Activated CD4-positive, alpha-beta T cell treated with anti-CD3 and anti-CD28 coated beads, Interleukin-2, amount 10 ng/mL, durations not matched to agents 24 days and 14 days (primary cell): ENCODE measurements around the gene PAFAH1B1. TPM values are rescaled to one million over a fixed set of nuclear protein-coding genes. Genes with fewer than 3 reads are reported as not detected.
"Not testable (repeated sequence)": the region's sequence is repeated elsewhere in the genome, so short reads cannot be mapped to it uniquely, and the experiment has no call there.

ENCODE experiments used
- DNase-seq: peaks from one replicate; pipeline ENCODE4 v3.0.0; 2022
- H3K27ac Mint-ChIP-seq: one replicate; pipeline ENCODE4 v1.8.0; 2022; ENCODE audit warnings: mild to moderate bottlenecking, mixed read lengths
- H3K27me3 Mint-ChIP-seq: one replicate; pipeline ENCODE4 v1.8.0; 2022; ENCODE audit warnings: mixed read lengths
- H3K36me3 Mint-ChIP-seq: one replicate; pipeline ENCODE4 v1.8.0; 2022; ENCODE audit warnings: low read depth, mild to moderate bottlenecking, mixed read lengths
- H3K4me1 Mint-ChIP-seq: one replicate; pipeline ENCODE4 v1.8.0; 2021; ENCODE audit warnings: mixed read lengths
- H3K4me3 Mint-ChIP-seq: one replicate; pipeline ENCODE4 v1.8.0; 2022; ENCODE audit warnings: mild to moderate bottlenecking, moderate library complexity, mixed read lengths
- H3K9me3 Mint-ChIP-seq: one replicate; pipeline ENCODE4 v1.8.0; 2021; ENCODE audit warnings: mixed read lengths
- intact Hi-C: fragments of 100-400 bp; cut with micrococcal nuclease; formaldehyde crosslinking; loops from one replicate; pipeline ENCODE4 v1.15.1; 2023
- total RNA-seq: library from RNA; stranded (reverse); gene quantifications from 2 replicates; pipeline ENCODE4 v1.2.3, GENCODE V29; 2022

PAFAH1B1 gene
- total RNA-seq: 166 and 170 TPM in 2 replicates

- H3K27ac Mint-ChIP-seq: peak within 1 kb of the TSS; percentile 96
- peaks cover 27% of the 10 kb centered on the region for H3K4me1 Mint-ChIP-seq
These were observed at the start of gene PAFAH1B1 for GRCh38 chr17:2592971-2593820. Gene PAFAH1B1, plus strand, starts transcription at chr17:2593654. Its CDS starts 44,635 bp downstream, at chr17:2638289.

GRCh38 chr17:2545393-2545792 lies 48.1 kb upstream of the PAFAH1B1 start:
- H3K36me3 Mint-ChIP-seq: no peaks in the 10 kb centered on the region
- intact Hi-C loops: no loop called here
- peaks cover 6% of the 10 kb centered on the region for H3K27me3 Mint-ChIP-seq
- no peak overlapping the region for H3K4me3 Mint-ChIP-seq
- H3K9me3 Mint-ChIP-seq: no peaks in the 10 kb centered on the region
- no peak for DNase-seq
- no peak overlapping the region for H3K27ac Mint-ChIP-seq
- no peaks in the 10 kb centered on the region for H3K4me1 Mint-ChIP-seq

More at GRCh38 chr17:2592971-2593820, at the start of gene PAFAH1B1:
- H3K9me3 Mint-ChIP-seq: no peaks in the 10 kb centered on the region
- DNase-seq: peak; percentile 99
- H3K36me3 Mint-ChIP-seq: peaks cover 11% of the 10 kb centered on the region
- peaks cover 3% of the 10 kb centered on the region for H3K27me3 Mint-ChIP-seq
- intact Hi-C loops: loop anchor here (5.0 kb wide), 1 partner anchor 191 kb away; the partner anchor contains the start of gene MNT
- peak within 1 kb of the TSS; percentile 90 for H3K4me3 Mint-ChIP-seq

GRCh38 chr17:2547176-2547575 lies 46.3 kb upstream of the PAFAH1B1 start:
- DNase-seq: no peak
- no peaks in the 10 kb centered on the region for H3K9me3 Mint-ChIP-seq
- no peak overlapping the region for H3K4me3 Mint-ChIP-seq
- H3K4me1 Mint-ChIP-seq: no peaks in the 10 kb centered on the region
- intact Hi-C loops: no loop called here
- no peaks in the 10 kb centered on the region for H3K36me3 Mint-ChIP-seq
- peaks cover 6% of the 10 kb centered on the region for H3K27me3 Mint-ChIP-seq
- H3K27ac Mint-ChIP-seq: no peak overlapping the region

GRCh38 chr17:2548026-2548425 lies 45.4 kb upstream of the PAFAH1B1 start:
- DNase-seq, H3K9me3 Mint-ChIP-seq, H3K27ac Mint-ChIP-seq, H3K4me3 Mint-ChIP-seq, intact Hi-C loops, H3K36me3 Mint-ChIP-seq, H3K4me1 Mint-ChIP-seq, H3K27me3 Mint-ChIP-seq: not testable (repeated sequence)

GRCh38 chr17:2549392-2550211 lies 43.9 kb upstream of the PAFAH1B1 start:
- no peak for DNase-seq
- peaks cover 8% of the 10 kb centered on the region for H3K27me3 Mint-ChIP-seq
- H3K27ac Mint-ChIP-seq: no peak overlapping the region
- H3K9me3 Mint-ChIP-seq: no peaks in the 10 kb centered on the region
- no peaks in the 10 kb centered on the region for H3K36me3 Mint-ChIP-seq
- H3K4me3 Mint-ChIP-seq: no peak overlapping the region
- intact Hi-C loops: no loop called here
- H3K4me1 Mint-ChIP-seq: no peaks in the 10 kb centered on the region

GRCh38 chr17:2551493-2551892 lies 42.0 kb upstream of the PAFAH1B1 start:
- H3K27me3 Mint-ChIP-seq: peaks cover 6% of the 10 kb centered on the region

GRCh38 chr17:2551928-2552327 lies 41.5 kb upstream of the PAFAH1B1 start:
- no peaks in the 10 kb centered on the region for H3K4me1 Mint-ChIP-seq
- no peak overlapping the region for H3K27ac Mint-ChIP-seq
- H3K27me3 Mint-ChIP-seq: peaks cover 6% of the 10 kb centered on the region
- H3K36me3 Mint-ChIP-seq: no peaks in the 10 kb centered on the region
- no peak for DNase-seq
- no peak overlapping the region for H3K4me3 Mint-ChIP-seq
- intact Hi-C loops: no loop called here
- no peaks in the 10 kb centered on the region for H3K9me3 Mint-ChIP-seq

More at GRCh38 chr17:2551493-2551892, 42.0 kb upstream of the PAFAH1B1 start:
- intact Hi-C loops: no loop called here
- no peak for DNase-seq
- no peaks in the 10 kb centered on the region for H3K4me1 Mint-ChIP-seq
- no peak overlapping the region for H3K4me3 Mint-ChIP-seq
- H3K27ac Mint-ChIP-seq: no peak overlapping the region
- no peaks in the 10 kb centered on the region for H3K36me3 Mint-ChIP-seq
- H3K9me3 Mint-ChIP-seq: no peaks in the 10 kb centered on the region

GRCh38 chr17:2560658-2561057 lies 32.8 kb upstream of the PAFAH1B1 start:
- no peak overlapping the region for H3K4me3 Mint-ChIP-seq
- intact Hi-C loops: no loop called here
- no peak overlapping the region for H3K27ac Mint-ChIP-seq
- H3K27me3 Mint-ChIP-seq: no peaks in the 10 kb centered on the region
- H3K9me3 Mint-ChIP-seq: no peaks in the 10 kb centered on the region
- DNase-seq: no peak
- peaks cover 7% of the 10 kb centered on the region for H3K4me1 Mint-ChIP-seq
- H3K36me3 Mint-ChIP-seq: no peaks in the 10 kb centered on the region

GRCh38 chr17:2562162-2562858 lies 31.1 kb upstream of the PAFAH1B1 start:
- DNase-seq: no peak
- Mint-ChIP-seq H3K9me3 (no peaks in the 10 kb centered on the region), H3K4me3 (no peak overlapping the region), H3K36me3 (no peaks in the 10 kb centered on the region), H3K27me3 (no peaks in the 10 kb centered on the region), H3K4me1 (peaks cover 7% of the 10 kb centered on the region), H3K27ac (no peak overlapping the region)
- intact Hi-C loops: no loop called here

GRCh38 chr17:2563061-2563460 lies 30.4 kb upstream of the PAFAH1B1 start:
- no peaks in the 10 kb centered on the region for H3K9me3 Mint-ChIP-seq

GRCh38 chr17:2563543-2563942 lies 29.9 kb upstream of the PAFAH1B1 start:
- Mint-ChIP-seq H3K9me3 (no peaks in the 10 kb centered on the region), H3K27me3 (no peaks in the 10 kb centered on the region), H3K27ac (no peak overlapping the region), H3K36me3 (no peaks in the 10 kb centered on the region), H3K4me3 (no peak overlapping the region), H3K4me1 (peaks cover 7% of the 10 kb centered on the region)
- no peak for DNase-seq
- intact Hi-C loops: no loop called here

More at GRCh38 chr17:2563061-2563460, 30.4 kb upstream of the PAFAH1B1 start:
- H3K4me3 Mint-ChIP-seq: no peak overlapping the region
- DNase-seq: no peak
- no peaks in the 10 kb centered on the region for H3K27me3 Mint-ChIP-seq
- H3K36me3 Mint-ChIP-seq: no peaks in the 10 kb centered on the region
- no peak overlapping the region for H3K27ac Mint-ChIP-seq
- intact Hi-C loops: no loop called here
- peaks cover 7% of the 10 kb centered on the region for H3K4me1 Mint-ChIP-seq

- peaks cover 7% of the 10 kb centered on the region for H3K4me1 Mint-ChIP-seq
- no peaks in the 10 kb centered on the region for H3K9me3 Mint-ChIP-seq
- intact Hi-C loops: no loop called here
These were observed 28.6 kb upstream of the PAFAH1B1 start for GRCh38 chr17:2564877-2565276.

GRCh38 chr17:2566056-2566455 lies 27.4 kb upstream of the PAFAH1B1 start:
- no peaks in the 10 kb centered on the region for H3K9me3 Mint-ChIP-seq
- H3K4me3 Mint-ChIP-seq: no peak overlapping the region
- intact Hi-C loops: no loop called here
- DNase-seq: no peak
- H3K36me3 Mint-ChIP-seq: no peaks in the 10 kb centered on the region
- H3K4me1 Mint-ChIP-seq: peaks cover 7% of the 10 kb centered on the region
- H3K27me3 Mint-ChIP-seq: no peaks in the 10 kb centered on the region
- no peak overlapping the region for H3K27ac Mint-ChIP-seq

More at GRCh38 chr17:2564877-2565276, 28.6 kb upstream of the PAFAH1B1 start:
- no peak for DNase-seq
- H3K4me3 Mint-ChIP-seq: no peak overlapping the region
- no peaks in the 10 kb centered on the region for H3K27me3 Mint-ChIP-seq
- no peaks in the 10 kb centered on the region for H3K36me3 Mint-ChIP-seq
- no peak overlapping the region for H3K27ac Mint-ChIP-seq
